Measurements from ENCODE around the gene CRIM1. TPM values are rescaled to one million over a fixed set of nuclear protein-coding genes. Genes with fewer than 3 reads are reported as not detected.

Gene CRIM1
- total RNA-seq, 1 donor from 2014 or later: 273 TPM

- H3K27ac ChIP-seq: no peak overlapping the region
- DNase-seq (ENCODE audit: low spot score in 2 of 2): no peak
- intact Hi-C loops (cut with DNase I): loop anchor here (1.0 kb wide), 1 partner anchor 152 kb away; the partner anchor contains the start of gene CRIM1
- H3K36me3 ChIP-seq: peaks cover 23 to 58% of the 10 kb centered on the region in 2 donors
- H3K4me3 ChIP-seq: no peak overlapping the region
- TF ChIP-seq CTCF (IDR thresholded peaks at IDR 0.05): peak; percentile 52 to 81 (median 54)
- H3K9me3 ChIP-seq: no peaks in the 10 kb centered on the region
- H3K4me1 ChIP-seq: peaks cover 0 to 4% of the 10 kb centered on the region in 2 donors
- no peaks in the 10 kb centered on the region for H3K27me3 ChIP-seq
These were observed 151.8 kb downstream of the CRIM1 start for GRCh38 chr2:36507408-36507812.

- H3K9me3 ChIP-seq: no peaks in the 10 kb centered on the region
- no peak for TF ChIP-seq CTCF (IDR thresholded peaks at IDR 0.05)
- H3K27ac ChIP-seq: no peak overlapping the region
- peaks cover 0 to 4% of the 10 kb centered on the region in 2 donors for H3K4me1 ChIP-seq
- intact Hi-C loops (cut with DNase I): no loop called here
- DNase-seq (ENCODE audit: low spot score in 2 of 2): no peak
- peaks cover 29 to 65% of the 10 kb centered on the region in 2 donors for H3K36me3 ChIP-seq
- H3K4me3 ChIP-seq: no peak overlapping the region
- H3K27me3 ChIP-seq: no peaks in the 10 kb centered on the region
These were observed 153.5 kb downstream of the CRIM1 start for GRCh38 chr2:36509075-36509474.

- Histone ChIP-seq H3K4me3 (no peak overlapping the region), H3K27me3 (no peaks in the 10 kb centered on the region), H3K4me1 (peaks cover 0 to 4% of the 10 kb centered on the region in 2 donors), H3K9me3 (no peaks in the 10 kb centered on the region), H3K36me3 (peaks cover 51 to 71% of the 10 kb centered on the region in 2 donors), H3K27ac (peak overlapping the region; percentile 29 to 55)
- DNase-seq (ENCODE audit: low spot score in 2 of 2): no peak
- TF ChIP-seq CTCF (IDR thresholded peaks at IDR 0.05): no peak
- intact Hi-C loops (cut with DNase I): no loop called here
These were observed 156.5 kb downstream of the CRIM1 start for GRCh38 chr2:36511858-36512603.

- no peak for TF ChIP-seq CTCF (IDR thresholded peaks at IDR 0.05)
- H3K9me3 ChIP-seq: no peaks in the 10 kb centered on the region
- peaks cover 55 to 78% of the 10 kb centered on the region in 2 donors for H3K36me3 ChIP-seq
- H3K4me1 ChIP-seq: peaks cover 0 to 4% of the 10 kb centered on the region in 2 donors
- no peaks in the 10 kb centered on the region for H3K27me3 ChIP-seq
- no peak for DNase-seq (ENCODE audit: low spot score in 2 of 2)
- H3K27ac ChIP-seq: peak overlapping the region; percentile 29 to 55
- no peak overlapping the region for H3K4me3 ChIP-seq
- intact Hi-C loops (cut with DNase I): no loop called here
These were observed 157.1 kb downstream of the CRIM1 start for GRCh38 chr2:36512705-36513104.

GRCh38 chr2:36513661-36514060 lies 158.1 kb downstream of the CRIM1 start:
- no peak overlapping the region for H3K4me3 ChIP-seq
- DNase-seq (ENCODE audit: low spot score in 2 of 2): no peak
- peak overlapping the region in 1 of 2 donors; percentile 28 for H3K27ac ChIP-seq
- no peaks in the 10 kb centered on the region for H3K9me3 ChIP-seq
- H3K27me3 ChIP-seq: no peaks in the 10 kb centered on the region
- intact Hi-C loops (cut with DNase I): no loop called here
- peaks cover 61 to 79% of the 10 kb centered on the region in 2 donors for H3K36me3 ChIP-seq
- peaks cover 0 to 4% of the 10 kb centered on the region in 2 donors for H3K4me1 ChIP-seq
- no peak for TF ChIP-seq CTCF (IDR thresholded peaks at IDR 0.05)

Measured in ascending aorta (tissue), 2 donors.